ENCODE results near the gene ATRNL1. TPM values are rescaled to one million over a fixed set of nuclear protein-coding genes. Genes with fewer than 3 reads are reported as not detected.

Gene ATRNL1
- total RNA-seq, 1 experiment from 2014 or later: not detected

- BruUV-seq (replicated peaks): no TSS peak
- H3K79me2 ChIP-seq (ENCODE audit: low read length): no peaks in the 10 kb centered on the region
These were observed 43.8 kb upstream of the ATRNL1 start for GRCh38 chr10:115049318-115049717.

GRCh38 chr10:115049960-115050359, 43.2 kb upstream of the ATRNL1 start:
- H3K36me3 ChIP-seq (ENCODE audit: low read depth, low read length): no peaks in the 10 kb centered on the region
- DNase-seq (no peak), ATAC-seq (no peak)
- ChIA-PET CTCF (no interaction called here), POLR2A (ENCODE audit: unreplicated experiment) (no interaction called here)
- H3K4me2 ChIP-seq (ENCODE audit: low read length): no peak overlapping the region
- H3K27me3 ChIP-seq (ENCODE audit: low read length): peaks cover 7% of the 10 kb centered on the region
- no peaks in the 10 kb centered on the region for H4K20me1 ChIP-seq (ENCODE audit: low read length)
- H3K9me3 ChIP-seq (ENCODE audit: low read length): no peaks in the 10 kb centered on the region
- no TSS peak for BruUV-seq (replicated peaks)
- no peak overlapping the region for H3K4me3 ChIP-seq (ENCODE audit: low read length)
- TF ChIP-seq EZH2phosphoT487 (IDR thresholded peaks at IDR 0.05; ENCODE audit: borderline replicate concordance, low read length): no peak
- H3K79me2 ChIP-seq (ENCODE audit: low read length): no peaks in the 10 kb centered on the region
- no peak overlapping the region for H3K9ac ChIP-seq (ENCODE audit: low read length)
- no peaks in the 10 kb centered on the region for H3F3A ChIP-seq (ENCODE audit: low read length, unreplicated experiment)
- no peak overlapping the region for H2AFZ ChIP-seq (ENCODE audit: low read length)
- no peak overlapping the region for H3K27ac ChIP-seq (ENCODE audit: low read length)
- no peaks in the 10 kb centered on the region for H3K4me1 ChIP-seq (ENCODE audit: insufficient read depth, low read length)
- no peaks in the 10 kb centered on the region for H3K9me2 ChIP-seq (replicated peaks; ENCODE audit: low read length)
- intact Hi-C loops (cut with micrococcal nuclease): no loop called here

More at GRCh38 chr10:115049318-115049717, 43.8 kb upstream of the ATRNL1 start:
- intact Hi-C loops (cut with micrococcal nuclease): no loop called here
- H3F3A ChIP-seq (ENCODE audit: low read length, unreplicated experiment): no peaks in the 10 kb centered on the region
- H3K4me1 ChIP-seq (ENCODE audit: insufficient read depth, low read length): no peaks in the 10 kb centered on the region
- no peaks in the 10 kb centered on the region for H3K9me2 ChIP-seq (replicated peaks; ENCODE audit: low read length)
- no peak overlapping the region for H3K4me2 ChIP-seq (ENCODE audit: low read length)
- no peak for DNase-seq
- no peak overlapping the region for H3K4me3 ChIP-seq (ENCODE audit: low read length)
- POLR2A ChIA-PET (ENCODE audit: unreplicated experiment): no interaction called here
- peaks cover 11% of the 10 kb centered on the region for H3K27me3 ChIP-seq (ENCODE audit: low read length)
- H3K9me3 ChIP-seq (ENCODE audit: low read length): no peaks in the 10 kb centered on the region
- no peak overlapping the region for H3K27ac ChIP-seq (ENCODE audit: low read length)
- ATAC-seq: no peak
- no peaks in the 10 kb centered on the region for H3K36me3 ChIP-seq (ENCODE audit: low read depth, low read length)
- no peak for TF ChIP-seq EZH2 (IDR thresholded peaks at IDR 0.05; ENCODE audit: low read length, unreplicated experiment)
- no peak for TF ChIP-seq CTCF (conservative IDR thresholded peaks at IDR 0.05; ENCODE audit: low read depth, low read length)
- TF ChIP-seq EZH2phosphoT487 (IDR thresholded peaks at IDR 0.05; ENCODE audit: borderline replicate concordance, low read length): no peak
- H2AFZ ChIP-seq (ENCODE audit: low read length): no peak overlapping the region
- CTCF ChIA-PET: no interaction called here
- H3K9ac ChIP-seq (ENCODE audit: low read length): no peak overlapping the region
- no peaks in the 10 kb centered on the region for H4K20me1 ChIP-seq (ENCODE audit: low read length)

GRCh38 chr10:115050375-115051010, 42.7 kb upstream of the ATRNL1 start:
- no TSS peak for BruUV-seq (replicated peaks)

More at GRCh38 chr10:115050375-115051010, 42.7 kb upstream of the ATRNL1 start:
- Histone ChIP-seq H3K79me2 (ENCODE audit: low read length) (no peaks in the 10 kb centered on the region), H3K9me2 (replicated peaks; ENCODE audit: low read length) (no peaks in the 10 kb centered on the region), H3K4me1 (ENCODE audit: insufficient read depth, low read length) (no peaks in the 10 kb centered on the region), H3K4me2 (ENCODE audit: low read length) (no peak overlapping the region), H3F3A (ENCODE audit: low read length, unreplicated experiment) (no peaks in the 10 kb centered on the region), H3K9ac (ENCODE audit: low read length) (no peak overlapping the region), H3K36me3 (ENCODE audit: low read depth, low read length) (no peaks in the 10 kb centered on the region), H3K4me3 (ENCODE audit: low read length) (no peak overlapping the region), H2AFZ (ENCODE audit: low read length) (no peak overlapping the region), H4K20me1 (ENCODE audit: low read length) (no peaks in the 10 kb centered on the region), H3K9me3 (ENCODE audit: low read length) (no peaks in the 10 kb centered on the region), H3K27ac (ENCODE audit: low read length) (no peak overlapping the region), H3K27me3 (ENCODE audit: low read length) (peaks cover 6% of the 10 kb centered on the region; the same call in 1 of the 2 replicates)
- no peak for TF ChIP-seq CTCF (conservative IDR thresholded peaks at IDR 0.05; ENCODE audit: low read depth, low read length)
- no peak for TF ChIP-seq EZH2 (IDR thresholded peaks at IDR 0.05; ENCODE audit: low read length, unreplicated experiment)
- TF ChIP-seq EZH2phosphoT487 (IDR thresholded peaks at IDR 0.05; ENCODE audit: borderline replicate concordance, low read length): no peak
- no peak for ATAC-seq
- ChIA-PET POLR2A (ENCODE audit: unreplicated experiment) (no interaction called here), CTCF (no interaction called here)
- DNase-seq: no peak
- intact Hi-C loops (cut with micrococcal nuclease): no loop called here
